GM18520 (cell line): ENCODE data around the gene APBA1.
"Not testable (repeated sequence)": the region's sequence is repeated elsewhere in the genome, so short reads cannot be mapped to it uniquely, and the experiment has no call there.

Source experiments
- ATAC-seq: cut with Tn5 transposase; IDR thresholded peaks from one replicate; pipeline ENCODE4 v1.9.1; 2021; ENCODE audit not compliant: unreplicated experiment

APBA1 gene

GRCh38 chr9:69609156-69609555 is 63.0 kb downstream of the APBA1 start:
- ATAC-seq, result no peak

- ATAC-seq, result no peak
These were observed 66.1 kb downstream of the APBA1 start for GRCh38 chr9:69606089-69606488.

- ATAC-seq, result no peak
These were observed 66.8 kb downstream of the APBA1 start for GRCh38 chr9:69605406-69605805.

GRCh38 chr9:69604568-69605219 is 67.5 kb downstream of the APBA1 start:
- no peak for ATAC-seq

- no peak for ATAC-seq
These were observed 68.5 kb downstream of the APBA1 start for GRCh38 chr9:69603656-69604055.

- no peak for ATAC-seq
These were observed 69.4 kb downstream of the APBA1 start for GRCh38 chr9:69602773-69603172.

- ATAC-seq, result no peak
These were observed 70.5 kb downstream of the APBA1 start for GRCh38 chr9:69601698-69602097.

GRCh38 chr9:69600314-69601047 is 71.7 kb downstream of the APBA1 start:
- no peak for ATAC-seq

GRCh38 chr9:69599232-69599971 is 72.8 kb downstream of the APBA1 start:
- no peak for ATAC-seq

GRCh38 chr9:69596906-69597305 is 75.3 kb downstream of the APBA1 start:
- ATAC-seq, result not testable (repeated sequence)

- no peak for ATAC-seq
These were observed 78.0 kb downstream of the APBA1 start for GRCh38 chr9:69594180-69594579.

- no peak for ATAC-seq
These were observed 78.4 kb downstream of the APBA1 start for GRCh38 chr9:69593756-69594155.

GRCh38 chr9:69593301-69593700 is 78.9 kb downstream of the APBA1 start:
- no peak for ATAC-seq

GRCh38 chr9:69590266-69590665 is 81.9 kb downstream of the APBA1 start:
- no peak for ATAC-seq

- no peak for ATAC-seq
These were observed 83.0 kb downstream of the APBA1 start for GRCh38 chr9:69589156-69589555.

- no peak for ATAC-seq
These were observed 86.6 kb downstream of the APBA1 start for GRCh38 chr9:69585571-69585970.

GRCh38 chr9:69584759-69585158 is 87.4 kb downstream of the APBA1 start:
- ATAC-seq, result no peak

GRCh38 chr9:69583645-69584234 is 88.4 kb downstream of the APBA1 start:
- no peak for ATAC-seq

GRCh38 chr9:69582544-69583297 is 89.5 kb downstream of the APBA1 start:
- ATAC-seq, result no peak

GRCh38 chr9:69582018-69582417 is 90.2 kb downstream of the APBA1 start:
- no peak for ATAC-seq
